Measurements from ENCODE around the gene SLC43A3. TPM values are rescaled to one million over a fixed set of nuclear protein-coding genes. Genes with fewer than 3 reads are reported as not detected.
A peak's percentile ranks its signal among the peaks of the same experiment; 100 is the strongest.

Gene SLC43A3
- total RNA-seq, 1 donor = 74.3 TPM

GRCh38 chr11:57387289-57388030 lies 39.5 kb downstream of the SLC43A3 start:
- peak; percentile 17 for DNase-seq (ENCODE audit: low read depth)
- TF ChIP-seq CTCF (IDR thresholded peaks at IDR 0.05; ENCODE audit: insufficient read depth, low read length) = no peak
- no peak overlapping the region for H3K4me3 ChIP-seq (ENCODE audit: low read depth, low read length)

- no peak overlapping the region for H3K4me3 ChIP-seq (ENCODE audit: low read depth, low read length)
- no peak for DNase-seq (ENCODE audit: low read depth)
- TF ChIP-seq CTCF (IDR thresholded peaks at IDR 0.05; ENCODE audit: insufficient read depth, low read length) = no peak
Measured at GRCh38 chr11:57386178-57386940, 40.6 kb downstream of the SLC43A3 start.

GRCh38 chr11:57380975-57381374 lies 45.9 kb downstream of the SLC43A3 start, which contains the start of gene PRG3:
PRG3 (minus strand) TSS chr11:57381150; CDS start chr11:57380708, 442 bp downstream.
- no peak for DNase-seq (ENCODE audit: low read depth)
- TF ChIP-seq CTCF (IDR thresholded peaks at IDR 0.05; ENCODE audit: insufficient read depth, low read length) = no peak
- H3K4me3 ChIP-seq (ENCODE audit: low read depth, low read length) = no peak within 1 kb of the TSS

- TF ChIP-seq CTCF (IDR thresholded peaks at IDR 0.05; ENCODE audit: insufficient read depth, low read length) = no peak
- DNase-seq (ENCODE audit: low read depth) = peak; percentile 43
- H3K4me3 ChIP-seq (ENCODE audit: low read depth, low read length) = no peak overlapping the region
Measured at GRCh38 chr11:57379732-57380131, 47.2 kb downstream of the SLC43A3 start.

GRCh38 chr11:57378186-57378585 lies 48.7 kb downstream of the SLC43A3 start:
- no peak overlapping the region for H3K4me3 ChIP-seq (ENCODE audit: low read depth, low read length)
- no peak for TF ChIP-seq CTCF (IDR thresholded peaks at IDR 0.05; ENCODE audit: insufficient read depth, low read length)
- no peak for DNase-seq (ENCODE audit: low read depth)

- no peak for TF ChIP-seq CTCF (IDR thresholded peaks at IDR 0.05; ENCODE audit: insufficient read depth, low read length)
- no peak overlapping the region for H3K4me3 ChIP-seq (ENCODE audit: low read depth, low read length)
- no peak for DNase-seq (ENCODE audit: low read depth)
Measured at GRCh38 chr11:57377107-57377506, 49.8 kb downstream of the SLC43A3 start.
